HG03135 (cell line): ENCODE results near the gene STK38.

Source experiments
- ATAC-seq: cut with Tn5 transposase; IDR thresholded peaks from one replicate; pipeline ENCODE4 v1.9.1; 2021; ENCODE audit warnings: mild to moderate bottlenecking, moderate library complexity; ENCODE audit not compliant: unreplicated experiment

Gene STK38

GRCh38 chr6:36566418-36566905, 19.2 kb upstream of the STK38 start:
- no peak for ATAC-seq

GRCh38 chr6:36563928-36564284, 16.6 kb upstream of the STK38 start:
- ATAC-seq, result no peak

- ATAC-seq, result no peak
Measured at GRCh38 chr6:36563237-36563927, 16.1 kb upstream of the STK38 start.

- no peak for ATAC-seq
Measured at GRCh38 chr6:36560822-36561221, 13.5 kb upstream of the STK38 start.

- ATAC-seq, result no peak
Measured at GRCh38 chr6:36559011-36559793, 11.9 kb upstream of the STK38 start.

GRCh38 chr6:36556281-36556680, 9.0 kb upstream of the STK38 start:
- no peak for ATAC-seq

GRCh38 chr6:36555750-36556252, 8.5 kb upstream of the STK38 start:
- no peak for ATAC-seq

- ATAC-seq, result no peak
Measured at GRCh38 chr6:36550473-36551000, 3.3 kb upstream of the STK38 start.

- ATAC-seq, result no peak
Measured at GRCh38 chr6:36548401-36548743, 1.1 kb upstream of the STK38 start.

- no peak for ATAC-seq
Measured at GRCh38 chr6:36547646-36548400, 544 bp upstream of the STK38 start.

GRCh38 chr6:36546308-36546919, 865 bp downstream of the STK38 start:
- ATAC-seq, result no peak

- no peak for ATAC-seq
Measured at GRCh38 chr6:36545767-36546307, 1.4 kb downstream of the STK38 start.

- ATAC-seq, result no peak
Measured at GRCh38 chr6:36544228-36544627, 3.1 kb downstream of the STK38 start.

GRCh38 chr6:36542041-36542440, 5.2 kb downstream of the STK38 start:
- no peak for ATAC-seq

GRCh38 chr6:36539814-36540568, 7.3 kb downstream of the STK38 start:
- no peak for ATAC-seq

GRCh38 chr6:36536873-36537547, 10.3 kb downstream of the STK38 start:
- no peak for ATAC-seq

GRCh38 chr6:36533321-36533720, 14.0 kb downstream of the STK38 start:
- ATAC-seq, result no peak

- ATAC-seq, result no peak
Measured at GRCh38 chr6:36526066-36526465, 21.2 kb downstream of the STK38 start.

GRCh38 chr6:36525346-36525745, 21.9 kb downstream of the STK38 start:
- no peak for ATAC-seq
